K562 (cell line): ENCODE data around the gene SLC24A4.

ENCODE experiments used
- CTCF ChIP-seq, 3 experiments: IDR thresholded peaks in 2 of 3; conservative IDR thresholded peaks in 1 of 3; 2 replicates each; pipeline ENCODE4 v1.5.1; 2011 to 2012; ENCODE audit warnings: low read length in 3 of 3, mild to moderate bottlenecking in 3 of 3, control low read depth in 2 of 3, improper control_type of control experiment in 1 of 3, inconsistent platforms in 1 of 3, low read depth in 1 of 3, mixed read lengths in 1 of 3, moderate library complexity in 1 of 3; ENCODE audit not compliant: insufficient read depth in 2 of 3
- MYBL2 ChIP-seq, 2 experiments: fragments of 450-650 bp in 1 of 2; sonication (generic) in 1 of 2; formaldehyde crosslinking in 1 of 2; IDR thresholded peaks; 2 replicates each; pipeline versions ENCODE4 v1.6.1 to v1.8.1; 2017 to 2022; ENCODE audit warnings: borderline replicate concordance in 1 of 2, inconsistent platforms in 1 of 2, low read depth in 1 of 2, mild to moderate bottlenecking in 1 of 2, missing genetic modification reagents in 1 of 2, moderate library complexity in 1 of 2
- NFIX ChIP-seq: fragments of 250-450 bp; sonication (Bioruptor Pico); IDR thresholded peaks from 2 replicates; pipeline ENCODE4 v1.4.0; 2020; ENCODE audit warnings: low read depth, mild to moderate bottlenecking, moderate library complexity
- POLR2AphosphoS5 ChIP-seq: IDR thresholded peaks from 2 replicates; pipeline ENCODE4 v1.6.1; 2011; ENCODE audit warnings: mild to moderate bottlenecking, low read depth, low read length, moderate library complexity; ENCODE audit not compliant: control insufficient read depth, insufficient read depth
- RB1 ChIP-seq: fragments of 450-650 bp; IDR thresholded peaks from 2 replicates; pipeline ENCODE4 v1.6.1; 2017; ENCODE audit warnings: low read depth, mild to moderate bottlenecking
- SAFB2 ChIP-seq: fragments of 200-400 bp; formaldehyde crosslinking; IDR thresholded peaks from 2 replicates; pipeline ENCODE4 v1.6.1; 2018; ENCODE audit warnings: borderline replicate concordance, low read length, low read depth, moderate library complexity; ENCODE audit not compliant: severe bottlenecking
- SIN3A ChIP-seq, 2 experiments: fragments of 150-350 bp in 1 of 2; IDR thresholded peaks; 2 replicates each; pipeline ENCODE4 v1.6.1; 2011 to 2016; ENCODE audit warnings: borderline replicate concordance in 2 of 2, low read depth in 2 of 2, low read length in 2 of 2, mild to moderate bottlenecking in 2 of 2, moderate library complexity in 2 of 2; ENCODE audit not compliant: control insufficient read depth in 1 of 2
- SRF ChIP-seq, 2 experiments: fragments of 250-450, 450-650 bp in 1 of 2; sonication (Bioruptor Pico) in 1 of 2; sonication (generic) in 1 of 2; formaldehyde crosslinking; IDR thresholded peaks; 2 replicates each; pipeline versions ENCODE4 v1.5.0 to v1.5.1; 2020 to 2022; ENCODE audit warnings: mild to moderate bottlenecking in 1 of 2, missing genetic modification reagents in 1 of 2
- TRIM24 ChIP-seq, 2 experiments: fragments of 450-650 bp; IDR thresholded peaks; 2 replicates each; pipeline ENCODE4 v1.6.1; 2016
- TF ChIP-seq, protein P1 (sequence below): fragments of 250-450 bp; sonication (Bioruptor Pico); IDR thresholded peaks from 2 replicates; pipeline ENCODE4 v1.5.0; 2021

DNA sequence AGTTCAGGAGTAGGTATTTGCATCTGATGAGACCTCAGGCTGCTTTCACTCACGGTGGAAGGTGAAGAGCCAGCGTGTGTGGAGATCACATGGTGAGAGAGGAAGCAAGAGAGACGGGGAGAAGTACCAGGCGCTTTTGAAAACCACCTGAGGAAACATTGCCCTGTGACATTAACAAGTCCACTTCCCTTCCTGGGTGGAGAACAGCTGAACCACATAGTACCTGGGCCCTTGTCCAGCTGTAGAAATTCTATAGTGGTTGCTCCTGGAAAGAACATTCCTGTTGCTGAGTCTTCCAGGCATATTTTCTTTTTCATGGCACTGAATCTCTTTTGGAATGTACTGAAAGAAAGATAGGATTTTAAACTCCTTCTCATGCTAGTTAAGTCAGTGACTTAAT is 103.3 kb downstream of the SLC24A4 start:
- TF ChIP-seq MYBL2 (IDR thresholded peaks at IDR 0.05; ENCODE audit: low read depth) (no peak), MYBL2 (CRISPR knock-in tag; IDR thresholded peaks at IDR 0.05; ENCODE audit: borderline replicate concordance) (no peak), SIN3A (IDR thresholded peaks at IDR 0.05; ENCODE audit: borderline replicate concordance in 2 of 2, control insufficient read depth in 1 of 2, low read depth in 2 of 2, low read length in 2 of 2) (no peak), NFIX (no peak), RB1 (no peak), SAFB2 (no peak), SRF (CRISPR knock-in tag; IDR thresholded peaks at IDR 0.05) (no peak), CTCF (IDR thresholded peaks at IDR 0.05 in 2 of 3, conservative IDR thresholded peaks at IDR 0.05 in 1 of 3; ENCODE audit: insufficient read depth in 2 of 3, low read depth in 1 of 3, low read length in 3 of 3) (no peak), TRIM24 (IDR thresholded peaks at IDR 0.05) (no peak), POLR2AphosphoS5 (no peak)
- TF ChIP-seq, protein P1, sequence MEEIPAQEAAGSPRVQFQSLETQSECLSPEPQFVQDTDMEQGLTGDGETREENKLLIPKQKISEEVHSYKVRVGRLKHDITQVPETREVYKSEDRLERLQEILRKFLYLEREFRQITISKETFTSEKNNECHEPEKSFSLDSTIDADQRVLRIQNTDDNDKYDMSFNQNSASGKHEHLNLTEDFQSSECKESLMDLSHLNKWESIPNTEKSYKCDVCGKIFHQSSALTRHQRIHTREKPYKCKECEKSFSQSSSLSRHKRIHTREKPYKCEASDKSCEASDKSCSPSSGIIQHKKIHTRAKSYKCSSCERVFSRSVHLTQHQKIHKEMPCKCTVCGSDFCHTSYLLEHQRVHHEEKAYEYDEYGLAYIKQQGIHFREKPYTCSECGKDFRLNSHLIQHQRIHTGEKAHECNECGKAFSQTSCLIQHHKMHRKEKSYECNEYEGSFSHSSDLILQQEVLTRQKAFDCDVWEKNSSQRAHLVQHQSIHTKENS (CRISPR knock-in tag): no peak
